IPS-NIHi7 (cell line): ENCODE results near the gene CNNM4.
"Not testable (repeated sequence)": the region's sequence is repeated elsewhere in the genome, so short reads cannot be mapped to it uniquely, and the experiment has no call there.

Experiments used
- DNase-seq: peaks from one replicate; pipeline ENCODE4 v3.0.0; 2012; ENCODE audit warnings: mixed read lengths; ENCODE audit errors: extremely low spot score

Gene CNNM4

GRCh38 chr2:96792772-96793749, 32.4 kb downstream of the CNNM4 start:
- no peak for DNase-seq

GRCh38 chr2:96795076-96795475, 34.4 kb downstream of the CNNM4 start:
- no peak for DNase-seq

DNA sequence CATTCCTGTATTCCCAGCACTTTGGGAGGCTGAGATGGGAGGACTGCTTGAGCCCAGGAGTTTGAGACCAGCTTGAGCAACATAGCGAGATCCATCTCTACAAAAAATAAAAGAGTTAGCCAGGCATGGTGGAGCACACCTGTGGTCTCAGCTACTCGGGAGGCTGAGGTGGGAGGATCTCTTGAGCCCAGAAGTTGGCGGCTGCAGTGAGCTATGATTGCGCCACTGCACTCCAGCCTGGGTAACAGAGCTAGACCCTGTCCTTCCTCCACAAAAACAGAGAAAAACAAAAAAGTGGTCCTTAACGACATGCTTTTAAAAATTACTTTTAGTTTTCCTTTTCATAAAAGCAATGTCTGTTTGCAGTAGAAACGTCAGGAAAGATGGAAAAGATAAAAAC, 35.8 kb downstream of the CNNM4 start:
- not testable (repeated sequence) for DNase-seq

DNA sequence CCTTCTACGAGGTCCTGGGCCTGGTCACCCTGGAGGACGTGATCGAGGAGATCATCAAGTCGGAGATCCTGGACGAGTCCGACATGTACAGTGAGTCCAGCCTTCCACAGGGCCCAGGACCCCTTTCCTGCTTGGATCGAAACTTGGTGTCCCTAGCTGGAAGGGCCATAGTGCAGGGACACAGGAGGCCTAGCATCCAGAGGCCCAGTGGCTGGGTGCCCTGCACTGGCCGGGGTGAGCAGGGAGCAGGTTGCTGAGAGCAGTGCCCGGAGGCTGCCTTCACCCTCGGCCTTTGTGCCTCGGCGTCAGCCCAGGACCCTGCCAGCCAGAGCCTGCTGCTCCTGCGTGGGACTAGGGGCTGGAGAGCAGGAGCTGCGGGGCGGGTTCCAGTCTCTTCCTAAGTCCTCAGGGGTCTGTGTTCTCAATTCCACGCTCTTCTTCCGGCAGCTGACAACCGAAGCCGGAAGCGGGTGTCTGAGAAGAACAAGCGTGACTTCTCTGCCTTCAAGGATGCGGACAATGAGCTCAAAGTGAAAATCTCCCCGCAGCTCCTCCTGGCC, 36.4 kb downstream of the CNNM4 start:
- no peak for DNase-seq

GRCh38 chr2:96798733-96799622, 38.3 kb downstream of the CNNM4 start:
- DNase-seq: no peak

- no peak for DNase-seq
Measured at GRCh38 chr2:96799623-96799935, 38.9 kb downstream of the CNNM4 start.

DNA sequence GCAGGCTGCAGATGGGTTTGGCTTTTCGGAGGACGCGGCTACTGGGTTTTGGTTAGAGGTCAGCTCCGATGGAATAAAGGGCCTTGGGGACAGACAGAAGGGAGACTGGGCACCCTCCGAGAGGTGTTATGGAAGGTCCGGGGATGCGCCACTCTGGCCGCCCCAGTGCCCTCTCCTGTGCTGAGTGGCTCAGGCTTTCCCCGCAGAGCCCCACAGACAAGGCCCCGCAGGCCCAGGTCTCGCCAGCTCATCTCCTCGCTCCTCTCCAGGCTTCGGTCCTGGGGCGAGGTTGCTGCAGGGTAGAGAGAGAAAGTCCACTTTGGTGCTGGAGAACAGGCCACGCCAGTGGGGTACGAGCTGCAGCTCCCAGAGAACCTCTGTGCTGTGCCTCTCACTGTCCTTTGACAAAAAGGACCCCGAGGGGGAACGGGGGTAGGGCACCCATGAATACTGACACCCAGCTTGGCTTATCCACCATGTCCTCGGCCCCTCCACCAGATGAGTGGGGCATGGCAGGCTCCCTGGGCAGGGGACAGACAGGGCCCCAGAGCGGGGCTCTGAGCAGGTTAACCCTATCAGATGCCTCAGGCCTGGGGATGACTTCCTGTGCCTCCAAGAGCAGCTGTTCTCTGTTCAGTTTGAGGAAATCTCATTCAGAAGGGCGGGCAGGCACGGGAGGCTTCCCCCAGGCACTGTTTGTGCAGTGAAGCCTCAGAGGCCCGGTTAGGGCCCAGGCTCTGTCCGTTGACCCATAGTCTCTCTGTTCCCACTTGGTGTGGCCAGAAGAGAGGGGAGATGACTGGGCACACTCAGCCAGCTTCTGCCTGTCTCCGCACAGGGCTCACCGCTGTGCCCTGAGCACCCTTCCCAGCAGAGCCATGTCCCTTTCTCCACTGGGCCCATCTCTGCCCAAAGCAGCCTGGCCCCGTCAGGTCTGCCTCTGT, 39.6 kb downstream of the CNNM4 start:
- no peak for DNase-seq

DNA sequence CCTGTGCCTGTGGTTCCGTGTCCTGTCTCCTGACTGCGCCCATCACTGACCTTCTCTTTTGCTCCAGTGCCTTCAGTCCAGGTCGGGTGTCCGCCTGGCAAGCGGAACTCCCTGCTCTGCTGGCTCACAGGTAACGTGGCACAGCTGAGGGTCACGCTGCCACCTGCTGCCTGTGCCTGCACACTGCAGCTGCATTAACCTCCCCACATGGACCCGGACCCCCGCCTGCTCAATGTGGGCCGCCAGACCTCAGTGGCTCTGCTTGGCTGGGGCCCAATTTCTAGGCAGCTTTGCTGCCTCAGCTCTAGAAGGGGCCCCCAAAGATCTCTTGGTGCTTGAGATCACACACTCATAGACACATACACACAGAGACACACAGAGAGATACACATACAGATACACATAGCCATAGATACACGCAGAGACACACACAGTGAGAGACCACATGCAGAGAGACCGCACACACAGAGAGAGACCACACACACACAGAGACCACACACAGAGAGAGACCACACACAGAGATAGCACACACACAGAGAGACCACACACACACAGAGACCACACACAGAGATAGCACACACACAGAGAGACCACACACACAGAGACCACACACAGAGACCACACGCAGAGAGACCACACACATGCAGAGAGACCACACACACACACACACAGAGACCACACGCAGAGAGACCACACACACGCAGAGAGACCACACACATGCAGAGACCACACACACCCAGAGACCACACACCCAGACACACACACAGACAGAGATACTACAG, 40.5 kb downstream of the CNNM4 start:
- peak; percentile 92 for DNase-seq

GRCh38 chr2:96801786-96802595, 41.3 kb downstream of the CNNM4 start:
- DNase-seq: no peak

- no peak for DNase-seq
Measured at GRCh38 chr2:96802721-96803120, 42.0 kb downstream of the CNNM4 start.

- DNase-seq: no peak
Measured at GRCh38 chr2:96804986-96805385, 44.3 kb downstream of the CNNM4 start.

DNA sequence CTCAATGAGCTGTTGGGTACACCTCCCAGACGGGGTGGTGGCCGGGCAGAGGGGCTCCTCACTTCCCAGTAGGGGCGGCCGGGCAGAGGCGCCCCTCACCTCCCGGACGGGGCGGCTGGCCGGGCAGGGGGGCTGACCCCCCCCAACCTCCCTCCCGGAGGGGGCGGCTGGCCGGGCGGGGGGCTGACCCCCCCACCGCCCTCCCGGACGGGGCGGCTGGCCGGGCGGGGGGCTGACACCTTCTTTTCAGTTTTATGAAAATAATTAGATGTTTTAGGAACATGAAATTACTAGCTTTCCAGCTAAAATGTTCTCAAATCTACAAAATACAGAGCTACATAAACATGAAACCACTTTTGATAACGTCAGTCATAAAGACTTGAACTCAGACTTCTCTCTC, 45.2 kb downstream of the CNNM4 start:
- not testable (repeated sequence) for DNase-seq

- DNase-seq: no peak
Measured at GRCh38 chr2:96806468-96807126, 45.9 kb downstream of the CNNM4 start.

- no peak for DNase-seq
Measured at GRCh38 chr2:96807127-96807471, 46.4 kb downstream of the CNNM4 start.

DNA sequence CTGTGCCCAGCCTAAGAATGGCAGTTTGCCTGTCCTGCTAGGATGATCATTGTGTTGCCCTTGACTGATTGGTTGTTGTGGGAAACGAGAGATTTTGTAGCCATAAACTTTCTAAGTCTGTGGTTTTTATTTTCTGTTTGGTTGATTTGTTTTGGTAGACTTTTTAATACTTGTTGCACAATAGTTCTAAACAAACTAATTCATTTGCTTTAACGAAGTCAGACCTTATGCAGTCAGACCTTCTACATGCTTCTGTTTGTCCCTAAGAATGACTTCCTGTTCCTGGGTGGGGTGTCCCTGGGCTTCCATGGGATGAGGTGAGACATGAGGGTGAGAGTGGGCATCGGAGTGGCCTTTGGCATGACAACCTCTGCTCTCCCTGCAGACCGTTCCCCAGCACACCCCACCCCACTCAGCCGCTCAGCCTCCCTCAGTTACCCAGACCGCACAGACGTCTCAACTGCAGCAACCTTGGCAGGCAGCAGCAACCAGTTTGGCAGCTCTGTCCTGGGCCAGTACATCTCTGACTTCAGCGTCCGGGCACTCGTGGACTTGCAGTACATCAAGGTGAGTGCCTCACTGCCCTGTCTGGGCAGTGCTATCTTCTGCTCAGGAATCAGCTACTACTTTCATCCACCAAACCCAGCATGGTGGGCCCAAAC, 47.6 kb downstream of the CNNM4 start:
- no peak for DNase-seq

- DNase-seq: no peak
Measured at GRCh38 chr2:96809216-96809882, 48.6 kb downstream of the CNNM4 start.

DNA sequence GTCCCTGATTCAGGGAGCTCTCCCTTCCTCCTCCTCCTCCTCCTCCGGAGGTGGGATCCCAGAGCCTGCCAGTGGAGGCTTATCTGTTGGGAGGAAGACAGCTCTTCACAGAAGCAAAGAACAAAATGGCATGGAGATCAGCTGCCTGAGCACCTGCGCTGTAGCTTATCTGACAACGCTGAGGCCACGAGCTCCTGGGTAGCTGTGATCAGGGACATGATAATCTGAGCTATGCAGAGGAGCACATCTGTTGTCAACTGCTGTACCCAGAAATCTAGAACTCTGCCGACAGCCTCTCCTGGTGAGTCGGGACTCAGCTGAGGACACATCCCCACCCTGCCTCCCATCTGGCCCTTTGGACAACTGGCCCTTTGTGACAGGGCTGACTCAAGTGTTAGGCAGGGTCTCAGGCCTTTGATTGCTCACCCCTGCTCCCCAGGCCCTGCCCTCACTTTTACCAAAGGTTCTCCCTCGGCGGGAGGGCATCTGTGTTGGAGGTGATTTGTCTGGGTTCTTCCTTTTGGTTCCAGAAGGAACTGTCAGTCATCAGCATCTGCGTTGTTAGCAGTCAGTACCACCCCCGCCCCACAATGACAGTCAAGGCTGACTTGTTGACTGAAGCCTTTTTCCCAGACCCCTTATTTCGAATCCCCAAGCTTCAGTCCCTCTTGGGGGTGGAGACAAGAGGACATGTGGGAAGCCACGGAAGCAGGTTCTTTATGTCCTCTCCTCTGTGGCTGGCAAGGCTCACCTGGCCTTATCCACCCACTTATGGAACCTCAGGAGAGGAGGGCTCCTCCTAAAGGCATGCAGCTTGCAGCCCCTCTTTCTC, 49.5 kb downstream of the CNNM4 start:
- DNase-seq: no peak
